H9 (cell line): ENCODE measurements around the gene CXXC1. TPM values are rescaled to one million over a fixed set of nuclear protein-coding genes. Genes with fewer than 3 reads are reported as not detected.

Source experiments
- DNase-seq: peaks from one replicate; pipeline ENCODE4 v3.0.0-alpha.2; 2017
- H2AFZ ChIP-seq: one replicate; pipeline ENCODE4 v1.6.1; 2013; ENCODE audit warnings: mild to moderate bottlenecking, low read length, control low read depth, moderate library complexity
- H2AK5ac ChIP-seq: 2 replicates; pipeline ENCODE4 v1.6.1; 2013; ENCODE audit warnings: low read length, control low read depth, mixed read lengths; ENCODE audit not compliant: insufficient read length
- H2BK120ac ChIP-seq: one replicate; pipeline ENCODE4 v1.6.1; 2013; ENCODE audit warnings: low read depth, mild to moderate bottlenecking, low read length, control low read depth, inconsistent platforms; ENCODE audit not compliant: poor library complexity, severe bottlenecking
- H2BK12ac ChIP-seq: 2 replicates; pipeline ENCODE4 v1.6.1; 2013; ENCODE audit warnings: low read length, control low read depth, mixed read lengths, low read depth; ENCODE audit not compliant: insufficient read length
- H2BK15ac ChIP-seq: 2 replicates; pipeline ENCODE4 v1.6.1; 2013; ENCODE audit warnings: low read depth, low read length, control low read depth
- H2BK20ac ChIP-seq: one replicate; pipeline ENCODE4 v1.6.1; 2013; ENCODE audit warnings: low read depth, mild to moderate bottlenecking, low read length, control low read depth, inconsistent platforms; ENCODE audit not compliant: poor library complexity, severe bottlenecking
- H2BK5ac ChIP-seq: 2 replicates; pipeline ENCODE4 v1.6.1; 2013; ENCODE audit warnings: low read length, control low read depth, mixed read lengths; ENCODE audit not compliant: insufficient read length
- H3K14ac ChIP-seq: 2 replicates; pipeline ENCODE4 v1.6.1; 2013; ENCODE audit warnings: low read length, control low read depth; ENCODE audit not compliant: insufficient read depth
- H3K18ac ChIP-seq: 2 replicates; pipeline ENCODE4 v1.6.1; 2013; ENCODE audit warnings: low read depth, mild to moderate bottlenecking, mixed read lengths, low read length, control low read depth; ENCODE audit not compliant: insufficient read length
- H3K23ac ChIP-seq: 2 replicates; pipeline ENCODE4 v1.6.1; 2013; ENCODE audit warnings: low read length, control low read depth, mixed read lengths, low read depth; ENCODE audit not compliant: insufficient read length
- H3K23me2 ChIP-seq: 2 replicates; pipeline ENCODE4 v1.6.1; 2013; ENCODE audit warnings: low read depth, mild to moderate bottlenecking, mixed read lengths, low read length, control low read depth; ENCODE audit not compliant: insufficient read length, poor library complexity, severe bottlenecking
- H3K27ac ChIP-seq: 2 replicates; pipeline ENCODE4 v1.5.1; 2013; ENCODE audit warnings: low read length, control low read depth, mixed read lengths, low read depth; ENCODE audit not compliant: insufficient read length
- H3K27me3 ChIP-seq: 2 replicates; pipeline ENCODE4 v1.6.1; 2013; ENCODE audit warnings: low read length, control low read depth, inconsistent platforms; ENCODE audit not compliant: insufficient read depth
- H3K4ac ChIP-seq: 2 replicates; pipeline ENCODE4 v1.6.1; 2013; ENCODE audit warnings: low read depth, mild to moderate bottlenecking, control low read depth, inconsistent platforms, low read length, moderate library complexity
- H3K4me1 ChIP-seq: 2 replicates; pipeline ENCODE4 v1.6.1; 2013; ENCODE audit warnings: low read length, control low read depth, inconsistent platforms; ENCODE audit not compliant: insufficient read depth
- H3K4me2 ChIP-seq: 2 replicates; pipeline ENCODE4 v1.6.1; 2013; ENCODE audit warnings: low read length, control low read depth, mixed read lengths; ENCODE audit not compliant: insufficient read length, insufficient read depth
- H3K56ac ChIP-seq: 2 replicates; pipeline ENCODE4 v1.6.1; 2013; ENCODE audit warnings: low read depth, mild to moderate bottlenecking, mixed read lengths, low read length, control low read depth; ENCODE audit not compliant: insufficient read length
- H3K79me1 ChIP-seq: 2 replicates; pipeline ENCODE4 v1.6.1; 2013; ENCODE audit warnings: low read depth, mild to moderate bottlenecking, moderate library complexity, low read length, control low read depth, inconsistent platforms; ENCODE audit not compliant: insufficient read depth, poor library complexity, severe bottlenecking
- H3K79me2 ChIP-seq: 2 replicates; pipeline ENCODE4 v1.6.1; 2013; ENCODE audit warnings: low read length, control low read depth, inconsistent platforms; ENCODE audit not compliant: insufficient read depth
- H3K9ac ChIP-seq: 2 replicates; pipeline ENCODE4 v1.6.1; 2013; ENCODE audit warnings: low read length, control low read depth, mixed read lengths; ENCODE audit not compliant: insufficient read length; ENCODE audit errors: extremely low read depth
- H3K9me3 ChIP-seq: one replicate; pipeline ENCODE4 v1.6.1; 2013; ENCODE audit warnings: low read depth, low read length, inconsistent platforms; ENCODE audit not compliant: control insufficient read depth
- H3T11ph ChIP-seq: one replicate; pipeline ENCODE4 v1.6.1; 2013; ENCODE audit warnings: mild to moderate bottlenecking, low read length, control low read depth, inconsistent platforms
- H4K20me1 ChIP-seq: one replicate; pipeline ENCODE4 v1.6.1; 2013; ENCODE audit not compliant: control insufficient read depth, insufficient read length, insufficient read depth
- H4K5ac ChIP-seq: 2 replicates; pipeline ENCODE4 v1.6.1; 2013; ENCODE audit warnings: low read depth, mild to moderate bottlenecking, mixed read lengths, low read length, control low read depth; ENCODE audit not compliant: insufficient read length
- H4K8ac ChIP-seq: replicated peaks from 2 replicates; pipeline ENCODE4 v1.6.1; 2013; ENCODE audit warnings: low read length, control low read depth, mixed read lengths, low read depth; ENCODE audit not compliant: insufficient read length
- H4K91ac ChIP-seq: 2 replicates; pipeline ENCODE4 v1.6.1; 2013; ENCODE audit warnings: low read depth, mild to moderate bottlenecking, moderate library complexity, mixed read lengths, low read length, control low read depth; ENCODE audit not compliant: insufficient read length
- H3K27ac Mint-ChIP-seq, 3 experiments: 2 replicates in 2 of 3; 3 replicates in 1 of 3; pipeline ENCODE4 v1.8.0; 2020 to 2021; ENCODE audit warnings: mixed read lengths in 3 of 3, mild to moderate bottlenecking in 1 of 3, moderate library complexity in 1 of 3
- H3K27me3 Mint-ChIP-seq: 2 replicates; pipeline ENCODE4 v1.8.0; 2021; ENCODE audit warnings: low read depth, mild to moderate bottlenecking, moderate library complexity, mixed read lengths
- H3K36me3 Mint-ChIP-seq, 3 experiments: 2 replicates in 2 of 3; 3 replicates in 1 of 3; pipeline ENCODE4 v1.8.0; 2020 to 2021; ENCODE audit warnings: low read depth in 3 of 3, mixed read lengths in 3 of 3; ENCODE audit not compliant: insufficient read depth in 1 of 3
- H3K4me1 Mint-ChIP-seq, 2 experiments: 2 replicates each; pipeline ENCODE4 v1.8.0; 2020; ENCODE audit warnings: mixed read lengths in 2 of 2
- H3K4me3 Mint-ChIP-seq, 2 experiments: 2 replicates in 1 of 2; 3 replicates in 1 of 2; pipeline ENCODE4 v1.8.0; 2020 to 2021; ENCODE audit warnings: mild to moderate bottlenecking in 2 of 2, mixed read lengths in 2 of 2, moderate library complexity in 1 of 2
- H3K9me3 Mint-ChIP-seq, 2 experiments: 2 replicates in 1 of 2; 3 replicates in 1 of 2; pipeline ENCODE4 v1.8.0; 2020; ENCODE audit warnings: mild to moderate bottlenecking in 2 of 2, mixed read lengths in 2 of 2, moderate library complexity in 1 of 2
- CTCF ChIP-seq: fragments of 200-600 bp; sonication (generic); conservative IDR thresholded peaks from 3 replicates; pipeline ENCODE4 v1.8.0; 2021; ENCODE audit warnings: antibody characterized with exemption, mild to moderate bottlenecking
- WGBS: extraction: QIAGEN DNeasy Blood & Tissue Kit; methylation state at CpG from one replicate; pipeline ENCODE4 v1.1.7; 2013; ENCODE audit warnings: missing lambda C conversion rate, low lambda C conversion rate, mixed read lengths; ENCODE audit not compliant: insufficient read length; ENCODE audit errors: extremely low coverage; 5-methylcytosine and 5-hydroxymethylcytosine counted together
- total RNA-seq: library from RNA; stranded (reverse); gene quantifications from 2 replicates; pipeline ENCODE4 v1.2.1, GENCODE V29; 2021

CXXC1 gene
- total RNA-seq, 1 experiment from 2014 or later: 95.9 TPM

- Histone ChIP-seq H3K9me3 (no peaks in the 10 kb centered on the region), H4K20me1 (no peaks in the 10 kb centered on the region), H2BK120ac (no peak overlapping the region), H3K27ac (no peak overlapping the region), H3K9ac (no peak overlapping the region), H4K91ac (no peak overlapping the region), H4K5ac (no peak overlapping the region), H3T11ph (no peak overlapping the region), H3K4ac (no peak overlapping the region), H3K56ac (no peak overlapping the region), H3K18ac (no peak overlapping the region), H3K4me2 (no peak overlapping the region), H2BK15ac (no peak overlapping the region; the same call in 1 of the 2 replicates), H3K79me1 (no peaks in the 10 kb centered on the region), H3K14ac (no peak overlapping the region), H3K23ac (no peak overlapping the region), H3K23me2 (peaks cover 2% of the 10 kb centered on the region), H2BK20ac (no peak overlapping the region), H3K79me2 (no peaks in the 10 kb centered on the region), H3K27me3 (no peaks in the 10 kb centered on the region), H3K4me1 (no peaks in the 10 kb centered on the region), H2AK5ac (no peak overlapping the region), H2BK5ac (no peak overlapping the region), H2AFZ (no peak overlapping the region), H4K8ac (no peak overlapping the region), H2BK12ac (no peak overlapping the region)
- H3K4me3 Mint-ChIP-seq: no peak overlapping the region
- H3K36me3 Mint-ChIP-seq: peaks cover 37 to 72% (median 70%) of the 10 kb centered on the region in 3 experiments; a peak in 6 of 7 replicates
- no peaks in the 10 kb centered on the region; the same call in 1 of the 2 replicates for H3K27me3 Mint-ChIP-seq
- peaks cover 6% of the 10 kb centered on the region in 2 experiments for H3K4me1 Mint-ChIP-seq
- DNase-seq: no peak
- no CpG with 5 or more reads among the region's 19 CpGs for WGBS
- no peaks in the 10 kb centered on the region for H3K9me3 Mint-ChIP-seq
- no peak for TF ChIP-seq CTCF
- no peak overlapping the region for H3K27ac Mint-ChIP-seq
These were observed 11.9 kb downstream of the CXXC1 start for GRCh38 chr18:50275503-50276036.
